ENCODE data around the gene SYNE1. TPM values are rescaled to one million over a fixed set of nuclear protein-coding genes. Genes with fewer than 3 reads are reported as not detected.
"Not testable (repeated sequence)": the region's sequence is repeated elsewhere in the genome, so short reads cannot be mapped to it uniquely, and the experiment has no call there.

Gene SYNE1
- total RNA-seq, 1 donor from 2014 or later, result 166 TPM

- no peak for DNase-seq
- intact Hi-C loops (cut with DNase I), result no loop called here
- peaks cover 40% of the 10 kb centered on the region for H3K4me1 ChIP-seq
- H3K27me3 ChIP-seq (ENCODE audit: low read depth), result no peaks in the 10 kb centered on the region
- peak overlapping the region; percentile 37 for H3K27ac ChIP-seq
- peak; percentile 42 to 78 for ATAC-seq
- H3K9me3 ChIP-seq, result no peaks in the 10 kb centered on the region
- H3K36me3 ChIP-seq, result no peaks in the 10 kb centered on the region
- H3K4me3 ChIP-seq, result no peak overlapping the region
- TF ChIP-seq, protein P1, sequence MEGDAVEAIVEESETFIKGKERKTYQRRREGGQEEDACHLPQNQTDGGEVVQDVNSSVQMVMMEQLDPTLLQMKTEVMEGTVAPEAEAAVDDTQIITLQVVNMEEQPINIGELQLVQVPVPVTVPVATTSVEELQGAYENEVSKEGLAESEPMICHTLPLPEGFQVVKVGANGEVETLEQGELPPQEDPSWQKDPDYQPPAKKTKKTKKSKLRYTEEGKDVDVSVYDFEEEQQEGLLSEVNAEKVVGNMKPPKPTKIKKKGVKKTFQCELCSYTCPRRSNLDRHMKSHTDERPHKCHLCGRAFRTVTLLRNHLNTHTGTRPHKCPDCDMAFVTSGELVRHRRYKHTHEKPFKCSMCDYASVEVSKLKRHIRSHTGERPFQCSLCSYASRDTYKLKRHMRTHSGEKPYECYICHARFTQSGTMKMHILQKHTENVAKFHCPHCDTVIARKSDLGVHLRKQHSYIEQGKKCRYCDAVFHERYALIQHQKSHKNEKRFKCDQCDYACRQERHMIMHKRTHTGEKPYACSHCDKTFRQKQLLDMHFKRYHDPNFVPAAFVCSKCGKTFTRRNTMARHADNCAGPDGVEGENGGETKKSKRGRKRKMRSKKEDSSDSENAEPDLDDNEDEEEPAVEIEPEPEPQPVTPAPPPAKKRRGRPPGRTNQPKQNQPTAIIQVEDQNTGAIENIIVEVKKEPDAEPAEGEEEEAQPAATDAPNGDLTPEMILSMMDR (IDR thresholded peaks at IDR 0.05), result no peak
Observed at GRCh38 chr6:152572338-152573088, 64.6 kb downstream of the SYNE1 start.

DNA sequence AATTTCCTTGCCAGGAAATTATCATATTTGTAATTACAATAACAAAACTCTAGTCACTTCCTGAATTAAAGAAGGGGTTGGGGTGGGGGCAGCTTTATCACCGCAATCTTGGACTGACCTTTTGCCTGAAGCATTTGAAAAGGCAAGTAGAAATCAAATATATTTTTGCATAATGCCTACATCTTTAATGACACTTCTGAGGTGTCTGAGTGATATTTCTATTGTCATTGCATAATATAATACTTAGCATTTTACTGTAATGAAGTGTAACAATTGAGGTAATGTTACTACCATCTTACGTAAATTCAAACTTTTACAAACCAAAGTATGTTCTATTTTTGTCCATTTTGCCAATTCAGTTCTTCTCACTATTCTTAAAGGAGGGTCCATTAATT is 65.2 kb downstream of the SYNE1 start:
- TF ChIP-seq, protein P1 (IDR thresholded peaks at IDR 0.05), result no peak
- DNase-seq, result no peak
- ATAC-seq, result peak; percentile 20 to 67
- intact Hi-C loops (cut with DNase I), result no loop called here
- no peak overlapping the region for H3K4me3 ChIP-seq
- no peaks in the 10 kb centered on the region for H3K9me3 ChIP-seq
- no peaks in the 10 kb centered on the region for H3K27me3 ChIP-seq (ENCODE audit: low read depth)
- H3K27ac ChIP-seq, result peak overlapping the region; percentile 37
- H3K36me3 ChIP-seq, result no peaks in the 10 kb centered on the region
- H3K4me1 ChIP-seq, result peaks cover 38% of the 10 kb centered on the region

- intact Hi-C loops (cut with DNase I), result no loop called here
- Histone ChIP-seq H3K9me3 (no peaks in the 10 kb centered on the region), H3K27me3 (ENCODE audit: low read depth) (no peaks in the 10 kb centered on the region), H3K27ac (no peak overlapping the region), H3K4me3 (no peak overlapping the region), H3K36me3 (no peaks in the 10 kb centered on the region), H3K4me1 (peaks cover 29% of the 10 kb centered on the region)
- TF ChIP-seq, protein P1 (IDR thresholded peaks at IDR 0.05), result no peak
- no peak for DNase-seq
- ATAC-seq, result no peak
Observed at GRCh38 chr6:152571089-152571488, 66.1 kb downstream of the SYNE1 start.

- ATAC-seq (peak; percentile 50 to 72), DNase-seq (no peak)
- no peak overlapping the region for H3K27ac ChIP-seq
- intact Hi-C loops (cut with DNase I), result no loop called here
- no peaks in the 10 kb centered on the region for H3K27me3 ChIP-seq (ENCODE audit: low read depth)
- no peaks in the 10 kb centered on the region for H3K36me3 ChIP-seq
- H3K9me3 ChIP-seq, result no peaks in the 10 kb centered on the region
- TF ChIP-seq, protein P1 (IDR thresholded peaks at IDR 0.05), result no peak
- H3K4me3 ChIP-seq, result no peak overlapping the region
- peaks cover 2% of the 10 kb centered on the region for H3K4me1 ChIP-seq
Observed at GRCh38 chr6:152566103-152566875, 70.9 kb downstream of the SYNE1 start.

DNA sequence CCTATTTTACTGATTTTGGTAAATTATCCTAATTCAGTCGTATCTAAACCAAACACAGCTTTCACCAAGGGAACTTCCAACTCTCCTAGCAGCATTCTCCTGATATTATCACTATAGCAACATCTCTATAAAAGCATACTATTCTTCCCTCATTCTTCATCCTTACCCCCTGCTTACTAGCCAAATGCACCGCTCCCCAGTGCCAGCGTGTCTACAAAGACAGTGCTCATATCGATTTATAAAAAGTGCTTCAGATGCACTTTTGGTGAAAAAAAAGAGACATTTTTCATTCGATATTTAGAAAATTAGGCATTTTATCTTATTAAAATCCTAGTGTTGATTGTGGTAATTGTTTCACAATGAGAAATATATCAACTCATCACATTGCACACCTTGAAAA is 74.0 kb downstream of the SYNE1 start:
- TF ChIP-seq, protein P1 (IDR thresholded peaks at IDR 0.05), result no peak
- DNase-seq, result no peak
- intact Hi-C loops (cut with DNase I), result no loop called here

DNA sequence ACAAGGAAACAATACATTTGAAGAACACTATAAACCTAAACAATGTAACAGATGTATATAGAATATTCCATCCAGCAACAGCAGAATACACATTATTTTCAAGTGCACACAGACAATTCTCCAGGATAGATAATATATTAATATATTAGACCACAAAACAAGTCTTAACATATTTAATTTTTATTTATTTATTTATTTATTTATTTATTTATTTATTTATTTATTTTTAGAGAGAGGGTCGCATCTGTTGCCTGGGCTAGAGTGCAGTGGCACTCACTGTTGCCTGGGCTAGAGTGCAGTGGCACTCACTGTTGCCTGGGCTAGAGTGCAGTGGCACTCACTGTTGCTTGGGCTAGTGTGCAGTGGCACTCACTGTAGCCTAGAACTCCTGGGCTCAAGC is 78.4 kb downstream of the SYNE1 start:
- H3K27ac ChIP-seq; ATAC-seq; H3K36me3 ChIP-seq; H3K4me3 ChIP-seq; DNase-seq; H3K4me1 ChIP-seq; intact Hi-C loops (cut with DNase I); H3K27me3 ChIP-seq (ENCODE audit: low read depth): not testable (repeated sequence)
- peaks cover 15% of the 10 kb centered on the region for H3K9me3 ChIP-seq

More for the DNA sequence above, 74.0 kb downstream of the SYNE1 start:
- no peak overlapping the region for H3K27ac ChIP-seq
- H3K27me3 ChIP-seq (ENCODE audit: low read depth), result no peaks in the 10 kb centered on the region
- H3K36me3 ChIP-seq, result no peaks in the 10 kb centered on the region
- ATAC-seq, result no peak
- H3K9me3 ChIP-seq, result no peaks in the 10 kb centered on the region
- no peak overlapping the region for H3K4me3 ChIP-seq
- no peaks in the 10 kb centered on the region for H3K4me1 ChIP-seq

All from lower lobe of right lung (tissue), 2 donors.